ENCODE data around the gene CDCA5. TPM values are rescaled to one million over a fixed set of nuclear protein-coding genes. Genes with fewer than 3 reads are reported as not detected.

CDCA5 gene
- total RNA-seq, 3 donors from 2014 or later, result 2.9 to 14.6 (median 4.8) TPM

GRCh38 chr11:65126624-65127274, 42.9 kb upstream of the CDCA5 start:
- TF ChIP-seq CTCF (IDR thresholded peaks at IDR 0.05), result no peak

GRCh38 chr11:65125197-65126056, 41.6 kb upstream of the CDCA5 start:
- peaks cover 22% of the 10 kb centered on the region for H3K4me1 ChIP-seq (ENCODE audit: low read depth)
- intact Hi-C loops (cut with DNase I, micrococcal nuclease), result no loop called here
- H3K36me3 ChIP-seq (ENCODE audit: low read depth), result peaks cover 21% of the 10 kb centered on the region
- no peak overlapping the region for H3K4me3 ChIP-seq
- no peak for DNase-seq
- ATAC-seq, result no peak
- no peaks in the 10 kb centered on the region for H3K9me3 ChIP-seq
- no peak for TF ChIP-seq CTCF (IDR thresholded peaks at IDR 0.05)

More at GRCh38 chr11:65126624-65127274, 42.9 kb upstream of the CDCA5 start:
- peaks cover 12% of the 10 kb centered on the region for H3K4me1 ChIP-seq (ENCODE audit: low read depth)
- peak in 1 of 3 donors; percentile 19 for DNase-seq
- peaks cover 26% of the 10 kb centered on the region for H3K36me3 ChIP-seq (ENCODE audit: low read depth)
- H3K9me3 ChIP-seq, result no peaks in the 10 kb centered on the region
- ATAC-seq, result no peak
- intact Hi-C loops (cut with DNase I, micrococcal nuclease), result no loop called here
- H3K4me3 ChIP-seq, result no peak overlapping the region

GRCh38 chr11:65124480-65125196, 40.8 kb upstream of the CDCA5 start:
- ATAC-seq (no peak), DNase-seq (no peak)
- no peak for TF ChIP-seq CTCF (IDR thresholded peaks at IDR 0.05)
- Histone ChIP-seq H3K9me3 (no peaks in the 10 kb centered on the region), H3K4me3 (no peak overlapping the region), H3K4me1 (ENCODE audit: low read depth) (peaks cover 23% of the 10 kb centered on the region), H3K36me3 (ENCODE audit: low read depth) (peaks cover 18% of the 10 kb centered on the region)
- intact Hi-C loops (cut with DNase I, micrococcal nuclease), result no loop called here

- Histone ChIP-seq H3K4me3 (peak within 1 kb of the TSS; percentile 64), H3K36me3 (ENCODE audit: low read depth) (peaks cover 14% of the 10 kb centered on the region), H3K4me1 (ENCODE audit: low read depth) (peaks cover 23% of the 10 kb centered on the region), H3K9me3 (no peaks in the 10 kb centered on the region)
- TF ChIP-seq CTCF (IDR thresholded peaks at IDR 0.05), result no peak
- ATAC-seq (peak; percentile 83), DNase-seq (peak; percentile 98 to 100 (median 100))
- intact Hi-C loops (cut with DNase I, micrococcal nuclease), result no loop called here
These were observed 38.2 kb upstream of the CDCA5 start, which contains the start of the genes FAU and MRPL49 for GRCh38 chr11:65121865-65122696. Gene FAU, minus strand, starts transcription at chr11:65122134. Its CDS starts 321 bp downstream, at chr11:65121813. Gene MRPL49, plus strand, starts transcription at chr11:65122321. Its CDS starts 26 bp downstream, at chr11:65122347.

GRCh38 chr11:65121447-65121864, 37.6 kb upstream of the CDCA5 start:
- ATAC-seq (peak; percentile 4), DNase-seq (peak in 2 of 3 donors; percentile 70 to 72)
- peak overlapping the region; percentile 64 for H3K4me3 ChIP-seq
- peaks cover 10% of the 10 kb centered on the region for H3K36me3 ChIP-seq (ENCODE audit: low read depth)
- TF ChIP-seq CTCF (IDR thresholded peaks at IDR 0.05), result no peak
- H3K9me3 ChIP-seq, result no peaks in the 10 kb centered on the region
- intact Hi-C loops (cut with DNase I, micrococcal nuclease), result no loop called here
- peaks cover 28% of the 10 kb centered on the region for H3K4me1 ChIP-seq (ENCODE audit: low read depth)
